Activated CD4-positive, alpha-beta T cell treated with anti-CD3 and anti-CD28 coated beads, Interleukin-2, amount 50 U/mL, for 16 hours (primary cell): Measurements from ENCODE around the gene NFATC4.
A peak's percentile ranks its signal among the peaks of the same experiment; 100 is the strongest.
"Not testable (repeated sequence)": the region's sequence is repeated elsewhere in the genome, so short reads cannot be mapped to it uniquely, and the experiment has no call there.

Experiments used
- DNase-seq: peaks from one replicate; pipeline ENCODE4 v3.0.0-alpha.2; 2020

NFATC4 gene

GRCh38 chr14:24367514-24368211, at the start of gene NFATC4:
Gene NFATC4 (plus strand): TSS chr14:24368184. CDS start chr14:24368341, 157 bp downstream.
- no peak for DNase-seq

- no peak for DNase-seq
Measured at GRCh38 chr14:24321212-24321975, 46.6 kb upstream of the NFATC4 start.

- DNase-seq: no peak
Measured at GRCh38 chr14:24322672-24323071, 45.3 kb upstream of the NFATC4 start.

GRCh38 chr14:24323341-24323740, 44.6 kb upstream of the NFATC4 start:
- DNase-seq: no peak

GRCh38 chr14:24324024-24324423, 44.0 kb upstream of the NFATC4 start:
- no peak for DNase-seq

GRCh38 chr14:24325041-24325530, 42.9 kb upstream of the NFATC4 start:
- DNase-seq: no peak

GRCh38 chr14:24325963-24326362, 42.0 kb upstream of the NFATC4 start:
- no peak for DNase-seq

GRCh38 chr14:24327303-24327702, 40.7 kb upstream of the NFATC4 start:
- DNase-seq: no peak

- not testable (repeated sequence) for DNase-seq
Measured at GRCh38 chr14:24327914-24328313, 40.1 kb upstream of the NFATC4 start.

GRCh38 chr14:24329073-24329663, 38.8 kb upstream of the NFATC4 start:
- DNase-seq: no peak

- DNase-seq: peak; percentile 80
Measured at GRCh38 chr14:24329736-24330135, 38.2 kb upstream of the NFATC4 start.

- no peak for DNase-seq
Measured at GRCh38 chr14:24330973-24331674, 36.9 kb upstream of the NFATC4 start.

- no peak for DNase-seq
Measured at GRCh38 chr14:24331731-24332267, 36.2 kb upstream of the NFATC4 start.

GRCh38 chr14:24332268-24332993, 35.6 kb upstream of the NFATC4 start:
- peak; percentile 92 for DNase-seq

- no peak for DNase-seq
Measured at GRCh38 chr14:24334431-24335291, 33.3 kb upstream of the NFATC4 start, which contains the start of gene ADCY4. Gene ADCY4 (minus strand): TSS chr14:24335071. CDS start chr14:24334652, 419 bp downstream.

GRCh38 chr14:24335461-24336171, 32.4 kb upstream of the NFATC4 start:
- DNase-seq: no peak

GRCh38 chr14:24337144-24337823, 30.7 kb upstream of the NFATC4 start:
- no peak for DNase-seq

GRCh38 chr14:24337824-24338175, 30.2 kb upstream of the NFATC4 start:
- DNase-seq: no peak

GRCh38 chr14:24338843-24339242, 29.1 kb upstream of the NFATC4 start:
- no peak for DNase-seq
